HEK293 (cell line): ENCODE measurements around the gene HSPB2.

ENCODE experiments used
- CTCF ChIA-PET: fragments of 350-600 bp; formaldehyde crosslinking; extraction: SDS; loops from one replicate; lab custom pipeline; 2021; ENCODE audit warnings: antibody characterized with exemption; lab: Yijun Ruan, JAX
- POLR2A ChIA-PET: fragments of 300-600 bp; formaldehyde crosslinking; extraction: SDS; loops from one replicate; lab custom pipeline; 2020; ENCODE audit warnings: antibody characterized with exemption, inconsistent platforms; lab: Yijun Ruan, JAX
- H3K27ac ChIP-seq: fragments of 200-500 bp; sonication (Bioruptor generic); 2 replicates; pipeline ENCODE4 v1.5.1; 2014; ENCODE audit warnings: low read depth, low read length, control low read depth, inconsistent platforms; ENCODE audit errors: extremely low read depth
- H3K36me3 ChIP-seq, 2 experiments: fragments of 200-500 bp in 1 of 2; sonication (Bioruptor generic) in 1 of 2; 1 replicate in 1 of 2; 2 replicates in 1 of 2; pipeline ENCODE4 v1.5.1; 2014 to 2017; ENCODE audit warnings: inconsistent platforms in 2 of 2, low read length in 2 of 2; ENCODE audit not compliant: control insufficient read depth in 2 of 2, insufficient read depth in 1 of 2
- H3K4me1 ChIP-seq: fragments of 200-500 bp; sonication (Bioruptor generic); 2 replicates; pipeline ENCODE4 v1.5.1; 2014; ENCODE audit warnings: mild to moderate bottlenecking, low read length, inconsistent platforms; ENCODE audit not compliant: control insufficient read depth, insufficient read depth
- H3K4me3 ChIP-seq: 2 replicates; pipeline ENCODE4 v1.5.1; 2011; ENCODE audit warnings: low read depth, mild to moderate bottlenecking, control low read depth, low read length, moderate library complexity
- H3K9me3 ChIP-seq: fragments of 200-500 bp; sonication (Bioruptor generic); 2 replicates; pipeline ENCODE4 v1.5.1; 2014; ENCODE audit warnings: low read depth, low read length, inconsistent platforms; ENCODE audit not compliant: control insufficient read depth, insufficient read depth
- BCL11B ChIP-seq: fragments of 450-650 bp; formaldehyde crosslinking; IDR thresholded peaks from 2 replicates; pipeline ENCODE4 v1.5.1; 2016; ENCODE audit warnings: low read depth, missing biosample characterization, missing genetic modification characterization
- EGR2 ChIP-seq: fragments of 450-650 bp; formaldehyde crosslinking; IDR thresholded peaks from 2 replicates; pipeline ENCODE4 v1.5.1; 2016; ENCODE audit warnings: low read depth, missing biosample characterization, missing genetic modification characterization
- KLF16 ChIP-seq: fragments of 450-650 bp; formaldehyde crosslinking; IDR thresholded peaks from 2 replicates; pipeline ENCODE4 v1.5.1; 2017; ENCODE audit warnings: missing biosample characterization, missing genetic modification characterization
- KLF9 ChIP-seq: fragments of 450-650 bp; formaldehyde crosslinking; IDR thresholded peaks from 2 replicates; pipeline ENCODE4 v1.5.1; 2016; ENCODE audit warnings: missing biosample characterization, missing genetic modification characterization, low read depth
- SP7 ChIP-seq: fragments of 450-650 bp; formaldehyde crosslinking; IDR thresholded peaks from 2 replicates; pipeline ENCODE4 v1.5.1; 2016; ENCODE audit warnings: missing biosample characterization, missing genetic modification characterization
- TRIM28 ChIP-seq: IDR thresholded peaks from 2 replicates; pipeline ENCODE4 v1.6.1; 2011; ENCODE audit warnings: low read length, control low read depth, borderline replicate concordance
- ZBTB20 ChIP-seq: fragments of 450-650 bp; formaldehyde crosslinking; IDR thresholded peaks from 2 replicates; pipeline ENCODE4 v1.5.1; 2016; ENCODE audit warnings: missing biosample characterization, missing genetic modification characterization
- ZNF24 ChIP-seq: fragments of 450-650 bp; formaldehyde crosslinking; IDR thresholded peaks from 2 replicates; pipeline ENCODE4 v1.5.1; 2016; ENCODE audit warnings: missing biosample characterization, missing genetic modification characterization
- ZNF335 ChIP-seq: fragments of 450-650 bp; formaldehyde crosslinking; conservative IDR thresholded peaks from 2 replicates; pipeline ENCODE4 v1.5.1; 2016; ENCODE audit warnings: missing biosample characterization, missing genetic modification characterization
- ZNF341 ChIP-seq: fragments of 450-650 bp; formaldehyde crosslinking; IDR thresholded peaks from 2 replicates; pipeline ENCODE4; 2016; ENCODE audit warnings: low read depth, missing biosample characterization, missing genetic modification characterization
- ZNF394 ChIP-seq: fragments of 450-650 bp; formaldehyde crosslinking; IDR thresholded peaks from 2 replicates; pipeline ENCODE4 v1.5.1; 2016; ENCODE audit warnings: missing biosample characterization, missing genetic modification characterization, mild to moderate bottlenecking, moderate library complexity, borderline replicate concordance
- ZNF561 ChIP-seq: fragments of 450-650 bp; IDR thresholded peaks from 2 replicates; pipeline ENCODE4 v1.5.1; 2018; ENCODE audit warnings: missing biosample characterization, missing genetic modification characterization, borderline replicate concordance
- ZNF610 ChIP-seq: fragments of 450-650 bp; formaldehyde crosslinking; IDR thresholded peaks from 2 replicates; pipeline ENCODE4 v1.5.1; 2016; ENCODE audit warnings: missing biosample characterization, missing genetic modification characterization, borderline replicate concordance
- ZXDB ChIP-seq: fragments of 450-650 bp; formaldehyde crosslinking; IDR thresholded peaks from 2 replicates; pipeline ENCODE4 v1.5.1; 2016; ENCODE audit warnings: missing biosample characterization, missing genetic modification characterization
- TF ChIP-seq, protein P1 (sequence below): fragments of 450-650 bp; formaldehyde crosslinking; IDR thresholded peaks from 2 replicates; pipeline ENCODE4 v1.5.1; 2016; ENCODE audit warnings: missing biosample characterization, missing genetic modification characterization
- TF ChIP-seq, protein P2 (sequence below): fragments of 450-650 bp; formaldehyde crosslinking; IDR thresholded peaks from 2 replicates; pipeline ENCODE4 v1.5.1; 2016; ENCODE audit warnings: missing biosample characterization, missing genetic modification characterization
- TF ChIP-seq, protein P3 (sequence below): fragments of 450-650 bp; formaldehyde crosslinking; IDR thresholded peaks from 2 replicates; pipeline ENCODE4 v1.5.1; 2016; ENCODE audit warnings: missing biosample characterization, missing genetic modification characterization

HSPB2 gene

DNA sequence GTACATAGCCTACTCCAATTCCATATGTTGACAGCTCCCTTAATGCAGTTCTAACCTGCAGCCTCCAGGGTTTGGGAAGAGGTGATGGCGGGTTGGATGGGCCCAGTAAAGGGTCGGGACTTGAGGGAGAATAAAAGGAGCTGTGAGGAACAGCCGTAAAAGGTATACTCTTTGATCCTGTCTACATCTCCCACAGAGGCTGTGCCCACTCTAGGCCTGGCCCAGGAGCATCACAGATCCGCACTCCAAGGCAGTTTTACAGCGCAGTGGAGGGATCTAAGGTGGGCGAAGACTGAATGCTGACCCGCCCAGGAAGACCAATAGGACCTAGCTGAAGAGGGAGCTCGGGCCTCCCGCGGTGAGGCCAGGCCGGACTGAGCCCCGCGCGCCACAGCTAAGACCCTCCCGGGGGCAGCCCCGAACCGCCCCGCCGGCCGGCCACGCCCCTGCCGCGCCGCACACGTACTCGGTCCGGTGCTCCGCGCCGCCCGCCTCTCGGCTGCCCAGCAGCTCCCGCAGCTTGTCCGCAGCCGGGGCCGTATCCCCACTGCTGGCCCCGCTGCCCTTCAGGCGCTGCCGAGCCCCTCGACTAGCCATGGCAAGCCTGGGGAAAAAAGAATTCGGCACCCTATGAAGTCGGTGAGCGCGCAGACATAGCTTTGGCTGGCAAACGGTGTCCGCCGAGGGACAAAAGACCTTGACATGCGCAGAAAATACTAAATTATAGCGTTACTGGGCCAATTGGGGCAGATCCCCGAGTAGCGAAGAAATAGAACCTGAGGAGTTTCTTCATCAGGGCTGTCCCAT, 41.4 kb upstream of the HSPB2 start, which contains the start of gene ALG9 (continued):
- TF ChIP-seq ZNF561 (tag by site-specific recombination) (0 out of 2 replicates have a peak, but pooled peaks have one; percentile 18), ZXDB (0 out of 2 replicates have a peak, but pooled peaks have one; percentile 30), ZNF394 (no peak; the same call in 1 of the 2 replicates), ZBTB20 (peak; percentile 59; the same call in 1 of the 2 replicates), KLF9 (tag by site-specific recombination) (peak; percentile 71)
- TF ChIP-seq, protein P1, sequence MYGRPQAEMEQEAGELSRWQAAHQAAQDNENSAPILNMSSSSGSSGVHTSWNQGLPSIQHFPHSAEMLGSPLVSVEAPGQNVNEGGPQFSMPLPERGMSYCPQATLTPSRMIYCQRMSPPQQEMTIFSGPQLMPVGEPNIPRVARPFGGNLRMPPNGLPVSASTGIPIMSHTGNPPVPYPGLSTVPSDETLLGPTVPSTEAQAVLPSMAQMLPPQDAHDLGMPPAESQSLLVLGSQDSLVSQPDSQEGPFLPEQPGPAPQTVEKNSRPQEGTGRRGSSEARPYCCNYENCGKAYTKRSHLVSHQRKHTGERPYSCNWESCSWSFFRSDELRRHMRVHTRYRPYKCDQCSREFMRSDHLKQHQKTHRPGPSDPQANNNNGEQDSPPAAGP (tag by site-specific recombination), result no peak
- TF ChIP-seq, all 188 proteins: peak for 32

DNA sequence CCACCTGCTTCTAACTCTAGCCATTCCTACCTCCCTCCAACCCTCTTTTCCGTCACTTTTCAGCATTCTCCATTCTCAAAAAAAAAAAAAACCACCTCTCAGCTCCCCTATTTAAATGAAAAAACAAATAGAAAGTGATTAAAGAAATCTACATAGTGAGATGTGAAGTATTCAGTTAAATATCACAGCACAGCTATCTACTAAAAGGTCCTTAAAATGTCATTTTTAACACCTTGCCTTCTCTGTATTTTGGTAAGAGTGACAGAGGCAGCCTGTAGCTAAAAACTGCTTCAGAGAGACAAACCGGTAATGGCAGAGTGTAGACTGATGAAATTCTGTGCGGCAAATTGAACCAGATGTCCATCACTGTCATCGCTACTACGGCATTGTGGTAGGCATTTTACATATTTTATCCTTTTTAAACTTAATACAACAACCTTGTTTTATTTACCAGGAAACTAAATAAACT, 40.8 kb upstream of the HSPB2 start:
- 0 out of 2 replicates have a peak, but pooled peaks have one; percentile 8 for TF ChIP-seq ZNF610 (tag by site-specific recombination)
- TF ChIP-seq BCL11B (tag by site-specific recombination), result no peak
- TF ChIP-seq, protein P2, sequence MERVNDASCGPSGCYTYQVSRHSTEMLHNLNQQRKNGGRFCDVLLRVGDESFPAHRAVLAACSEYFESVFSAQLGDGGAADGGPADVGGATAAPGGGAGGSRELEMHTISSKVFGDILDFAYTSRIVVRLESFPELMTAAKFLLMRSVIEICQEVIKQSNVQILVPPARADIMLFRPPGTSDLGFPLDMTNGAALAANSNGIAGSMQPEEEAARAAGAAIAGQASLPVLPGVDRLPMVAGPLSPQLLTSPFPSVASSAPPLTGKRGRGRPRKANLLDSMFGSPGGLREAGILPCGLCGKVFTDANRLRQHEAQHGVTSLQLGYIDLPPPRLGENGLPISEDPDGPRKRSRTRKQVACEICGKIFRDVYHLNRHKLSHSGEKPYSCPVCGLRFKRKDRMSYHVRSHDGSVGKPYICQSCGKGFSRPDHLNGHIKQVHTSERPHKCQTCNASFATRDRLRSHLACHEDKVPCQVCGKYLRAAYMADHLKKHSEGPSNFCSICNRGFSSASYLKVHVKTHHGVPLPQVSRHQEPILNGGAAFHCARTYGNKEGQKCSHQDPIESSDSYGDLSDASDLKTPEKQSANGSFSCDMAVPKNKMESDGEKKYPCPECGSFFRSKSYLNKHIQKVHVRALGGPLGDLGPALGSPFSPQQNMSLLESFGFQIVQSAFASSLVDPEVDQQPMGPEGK, result no peak
- no peak for TF ChIP-seq ZNF24
- TF ChIP-seq EGR2 (tag by site-specific recombination), result no peak
- TF ChIP-seq ZNF335 (tag by site-specific recombination), result peak; percentile 10; the same call in 1 of the 2 replicates
- TF ChIP-seq ZNF341 (tag by site-specific recombination), result peak; percentile 64
- TF ChIP-seq SP7, result 0 out of 2 replicates have a peak, but pooled peaks have one; percentile 6
- Histone ChIP-seq H3K36me3 (peaks cover 9 to 41% of the 10 kb centered on the region in 2 experiments; a peak in 2 of 3 replicates), H3K4me1 (no peaks in the 10 kb centered on the region), H3K9me3 (no peaks in the 10 kb centered on the region), H3K27ac (no peak overlapping the region), H3K4me3 (peak overlapping the region; percentile 89)
- POLR2A ChIA-PET, result interaction anchor here (0.5 to 1.8 kb wide), 14 partner anchors 15 to 912 kb away, joined by 3 to 18 read pairs (median 3); no protein-coding TSS in a partner anchor
- CTCF ChIA-PET, result interaction anchor here (0.7 to 2.8 kb wide), 6 partner anchors 8 to 152 kb away, joined by 3 to 17 read pairs (median 4); partner anchors contain the start of gene DIXDC1

DNA sequence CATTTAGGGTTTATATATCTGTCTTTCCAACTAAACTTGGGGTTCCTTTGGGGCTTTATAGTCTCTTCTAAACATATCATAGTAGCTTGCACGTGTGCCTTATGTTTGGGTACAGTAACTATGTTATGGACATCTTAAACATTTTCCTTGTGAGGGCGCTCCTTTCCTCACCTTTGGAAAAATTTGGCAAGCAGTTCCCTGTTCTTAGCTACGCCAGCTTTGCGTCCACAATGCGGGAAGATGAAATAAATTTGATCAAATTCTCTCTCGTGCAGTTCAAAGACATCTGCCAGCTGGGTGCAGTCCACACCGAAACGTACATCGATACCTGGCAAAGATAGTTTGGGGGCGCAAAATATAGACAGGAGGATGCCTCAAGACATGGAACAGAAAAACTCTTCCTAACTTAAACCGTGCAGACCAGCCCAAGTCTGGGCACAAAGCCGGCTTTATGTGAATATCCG, 34.1 kb upstream of the HSPB2 start:
- Histone ChIP-seq H3K36me3 (peaks cover 0 to 16% of the 10 kb centered on the region in 2 experiments; a peak in 1 of 3 replicates), H3K4me1 (no peaks in the 10 kb centered on the region), H3K4me3 (peak overlapping the region; percentile 65), H3K9me3 (no peaks in the 10 kb centered on the region), H3K27ac (peak overlapping the region; percentile 52; the same call in 1 of the 2 replicates)
- POLR2A ChIA-PET, result interaction anchor here (1.1 kb wide), 1 partner anchor 48 kb away, joined by 4 read pairs; no protein-coding TSS in a partner anchor
- CTCF ChIA-PET, result interaction anchor here (0.6 to 2.0 kb wide), 5 partner anchors 33 to 309 kb away, joined by 3 to 19 read pairs (median 3); no protein-coding TSS in a partner anchor
- TF ChIP-seq TRIM28 (no peak), ZNF335 (tag by site-specific recombination) (peak; percentile 56), KLF16 (tag by site-specific recombination) (no peak)
- TF ChIP-seq, protein P3, sequence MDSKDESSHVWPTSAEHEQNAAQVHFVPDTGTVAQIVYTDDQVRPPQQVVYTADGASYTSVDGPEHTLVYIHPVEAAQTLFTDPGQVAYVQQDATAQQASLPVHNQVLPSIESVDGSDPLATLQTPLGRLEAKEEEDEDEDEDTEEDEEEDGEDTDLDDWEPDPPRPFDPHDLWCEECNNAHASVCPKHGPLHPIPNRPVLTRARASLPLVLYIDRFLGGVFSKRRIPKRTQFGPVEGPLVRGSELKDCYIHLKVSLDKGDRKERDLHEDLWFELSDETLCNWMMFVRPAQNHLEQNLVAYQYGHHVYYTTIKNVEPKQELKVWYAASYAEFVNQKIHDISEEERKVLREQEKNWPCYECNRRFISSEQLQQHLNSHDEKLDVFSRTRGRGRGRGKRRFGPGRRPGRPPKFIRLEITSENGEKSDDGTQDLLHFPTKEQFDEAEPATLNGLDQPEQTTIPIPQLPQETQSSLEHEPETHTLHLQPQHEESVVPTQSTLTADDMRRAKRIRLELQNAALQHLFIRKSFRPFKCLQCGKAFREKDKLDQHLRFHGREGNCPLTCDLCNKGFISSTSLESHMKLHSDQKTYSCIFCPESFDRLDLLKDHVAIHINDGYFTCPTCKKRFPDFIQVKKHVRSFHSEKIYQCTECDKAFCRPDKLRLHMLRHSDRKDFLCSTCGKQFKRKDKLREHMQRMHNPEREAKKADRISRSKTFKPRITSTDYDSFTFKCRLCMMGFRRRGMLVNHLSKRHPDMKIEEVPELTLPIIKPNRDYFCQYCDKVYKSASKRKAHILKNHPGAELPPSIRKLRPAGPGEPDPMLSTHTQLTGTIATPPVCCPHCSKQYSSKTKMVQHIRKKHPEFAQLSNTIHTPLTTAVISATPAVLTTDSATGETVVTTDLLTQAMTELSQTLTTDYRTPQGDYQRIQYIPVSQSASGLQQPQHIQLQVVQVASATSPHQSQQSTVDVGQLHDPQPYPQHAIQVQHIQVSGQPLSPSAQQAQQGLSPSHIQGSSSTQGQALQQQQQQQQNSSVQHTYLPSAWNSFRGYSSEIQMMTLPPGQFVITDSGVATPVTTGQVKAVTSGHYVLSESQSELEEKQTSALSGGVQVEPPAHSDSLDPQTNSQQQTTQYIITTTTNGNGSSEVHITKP (tag by site-specific recombination), result peak; percentile 99
